ENCODE measurements around the gene COMMD4.
A peak's percentile ranks its signal among the peaks of the same experiment; 100 is the strongest.
"Not testable (repeated sequence)": the region's sequence is repeated elsewhere in the genome, so short reads cannot be mapped to it uniquely, and the experiment has no call there.

The COMMD4 gene

DNA sequence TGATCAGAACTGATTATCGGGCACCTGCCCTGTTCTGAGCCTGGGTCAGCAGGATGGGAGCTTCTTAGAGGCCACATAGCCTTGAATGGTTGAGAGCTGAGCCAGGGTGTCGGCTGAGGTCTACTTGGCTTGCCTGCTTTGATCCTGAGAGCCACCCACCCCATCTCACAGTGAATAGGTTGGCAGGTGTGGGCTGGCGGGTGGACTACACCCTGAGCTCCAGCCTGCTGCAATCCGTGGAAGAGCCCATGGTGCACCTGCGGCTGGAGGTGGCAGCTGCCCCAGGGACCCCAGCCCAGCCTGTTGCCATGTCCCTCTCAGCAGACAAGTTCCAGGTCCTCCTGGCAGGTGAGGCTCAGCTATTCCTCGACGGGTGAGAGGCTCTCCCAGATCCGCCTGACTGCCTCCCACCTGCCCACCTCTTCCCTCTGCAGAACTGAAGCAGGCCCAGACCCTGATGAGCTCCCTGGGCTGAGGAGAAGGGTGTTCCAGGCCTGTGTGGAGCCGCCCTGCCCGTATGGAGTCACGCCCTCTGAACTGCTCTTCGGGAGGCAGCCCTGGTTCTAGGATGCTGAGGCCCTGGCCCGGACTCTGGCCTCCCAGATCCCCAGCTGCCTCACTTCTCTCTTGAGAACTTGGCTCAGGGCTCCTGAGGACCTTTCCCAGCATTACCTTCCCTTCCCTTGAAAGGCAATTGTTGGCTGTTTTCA lies 3.8 kb downstream of the COMMD4 start:
- no peak overlapping the region for H3K4me3 ChIP-seq (ENCODE audit: low read depth, low read length)
- TF ChIP-seq CTCF (IDR thresholded peaks at IDR 0.05; ENCODE audit: borderline replicate concordance, insufficient read depth, low read depth, low read length), result no peak

DNA sequence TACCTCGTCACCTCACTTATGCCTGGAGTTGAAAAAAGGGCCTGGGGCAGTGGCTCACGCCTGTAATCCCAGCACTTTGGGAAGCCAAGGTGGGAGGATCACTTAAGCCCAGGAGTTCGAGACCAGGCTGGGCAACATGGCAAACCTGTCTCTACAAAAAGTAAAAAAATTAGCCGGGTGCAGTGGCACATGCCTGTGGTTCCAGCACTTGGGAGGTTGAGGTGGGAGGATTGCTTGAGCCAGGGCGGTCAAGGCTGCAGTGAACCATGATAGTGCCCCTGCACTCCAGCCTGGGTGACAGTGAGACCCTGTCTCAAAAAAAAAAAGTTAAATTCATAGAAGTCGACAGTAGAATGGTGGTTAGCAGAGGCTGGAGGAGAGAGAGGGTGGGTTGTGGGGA lies 6.4 kb downstream of the COMMD4 start:
- H3K4me3 ChIP-seq (ENCODE audit: low read depth, low read length), result no peak overlapping the region

DNA sequence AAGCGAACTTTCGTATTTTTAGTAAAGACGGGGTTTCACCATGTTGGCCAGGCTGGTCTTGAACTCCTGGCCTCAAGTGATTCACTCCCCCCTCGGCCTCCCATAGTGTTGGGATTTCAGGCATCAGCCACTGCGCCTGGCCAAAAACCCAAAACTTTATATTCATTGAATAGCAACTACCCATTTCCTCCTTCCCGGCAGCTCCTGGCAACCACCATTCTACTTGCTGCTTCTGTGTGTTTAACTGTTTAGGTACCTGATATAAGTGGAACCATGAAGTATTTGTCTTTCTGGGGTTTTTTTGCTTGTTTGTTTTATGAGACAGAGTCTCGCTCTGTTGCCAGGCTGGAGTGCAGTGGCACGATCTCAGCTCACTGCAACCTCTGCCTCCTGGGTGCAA lies 8.1 kb downstream of the COMMD4 start:
- H3K4me3 ChIP-seq (ENCODE audit: low read depth, low read length), result not testable (repeated sequence)

More for the DNA sequence above, 6.4 kb downstream of the COMMD4 start:
- no peak for TF ChIP-seq CTCF (IDR thresholded peaks at IDR 0.05; ENCODE audit: borderline replicate concordance, insufficient read depth, low read depth, low read length)

DNA sequence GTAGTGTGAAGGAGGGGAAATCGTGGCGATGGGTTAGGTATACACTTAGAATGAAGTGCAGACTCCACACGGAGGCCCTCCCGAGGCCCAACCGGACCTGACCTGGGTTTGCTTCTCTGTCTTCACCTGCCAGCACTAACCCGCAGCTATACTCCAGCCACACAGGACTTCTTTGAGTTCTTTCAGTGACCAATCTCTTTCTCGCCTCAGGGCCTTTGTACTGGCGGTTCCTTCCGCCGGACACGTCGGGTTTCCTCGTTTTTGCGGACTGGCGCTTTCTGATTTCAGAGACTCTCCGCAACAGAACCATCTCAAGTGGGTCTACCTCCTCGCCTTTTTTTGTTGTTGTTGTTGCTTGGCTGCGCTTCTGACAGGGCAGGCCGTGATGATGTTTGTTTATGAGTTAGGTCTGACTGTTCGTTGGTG lies 10.9 kb downstream of the COMMD4 start, which contains the start of gene NEIL1:
Gene NEIL1 (plus strand): TSS at position 244 of the 426 bp plus-strand sequence. CDS start 1,867 bp downstream, outside the sequence.
- TF ChIP-seq CTCF (IDR thresholded peaks at IDR 0.05; ENCODE audit: borderline replicate concordance, insufficient read depth, low read depth, low read length), result no peak
- peak within 1 kb of the TSS; percentile 61 for H3K4me3 ChIP-seq (ENCODE audit: low read depth, low read length)

DNA sequence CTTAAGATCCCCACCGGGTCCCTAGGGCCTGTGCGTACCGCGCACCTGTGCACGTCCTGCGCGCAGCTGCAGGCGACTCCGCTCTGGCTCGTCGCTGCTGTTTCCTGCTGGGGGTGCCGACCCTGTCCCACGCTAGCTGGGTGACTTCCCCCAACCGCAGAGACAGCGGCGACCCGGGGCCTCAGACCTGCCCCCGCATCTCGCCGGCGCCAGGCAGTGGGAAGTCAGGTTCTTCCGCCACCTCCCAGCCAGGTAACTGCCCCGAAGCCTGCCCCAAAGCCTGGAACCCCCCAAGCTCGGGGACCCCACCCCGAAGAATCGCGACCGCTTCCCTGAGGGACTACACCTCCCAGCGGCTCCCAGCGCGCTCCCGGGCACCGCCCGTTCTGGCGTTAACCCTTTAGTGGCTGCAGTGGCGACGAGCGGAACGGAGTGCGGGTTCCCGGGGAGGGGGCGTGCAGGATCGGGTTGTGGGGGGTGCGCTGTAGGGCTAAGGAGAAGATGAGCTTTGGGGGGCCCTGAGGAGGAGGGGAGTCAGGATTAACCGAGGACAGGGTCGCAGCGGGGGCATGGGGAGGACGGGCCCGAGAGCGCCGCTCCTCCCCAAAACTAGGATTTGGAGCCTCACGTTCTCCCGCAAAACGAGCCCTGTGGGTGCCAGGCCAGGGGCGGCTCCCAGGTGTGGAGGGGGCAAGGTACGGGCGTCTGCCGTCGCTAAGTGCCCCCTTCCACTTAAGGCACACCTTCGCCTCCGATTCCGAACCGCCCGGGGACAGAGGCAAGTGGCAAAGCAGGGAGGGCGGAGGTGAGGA lies 11.6 kb downstream of the COMMD4 start:
- TF ChIP-seq CTCF (IDR thresholded peaks at IDR 0.05; ENCODE audit: borderline replicate concordance, insufficient read depth, low read depth, low read length), result no peak
- peak overlapping the region; percentile 61 for H3K4me3 ChIP-seq (ENCODE audit: low read depth, low read length)

DNA sequence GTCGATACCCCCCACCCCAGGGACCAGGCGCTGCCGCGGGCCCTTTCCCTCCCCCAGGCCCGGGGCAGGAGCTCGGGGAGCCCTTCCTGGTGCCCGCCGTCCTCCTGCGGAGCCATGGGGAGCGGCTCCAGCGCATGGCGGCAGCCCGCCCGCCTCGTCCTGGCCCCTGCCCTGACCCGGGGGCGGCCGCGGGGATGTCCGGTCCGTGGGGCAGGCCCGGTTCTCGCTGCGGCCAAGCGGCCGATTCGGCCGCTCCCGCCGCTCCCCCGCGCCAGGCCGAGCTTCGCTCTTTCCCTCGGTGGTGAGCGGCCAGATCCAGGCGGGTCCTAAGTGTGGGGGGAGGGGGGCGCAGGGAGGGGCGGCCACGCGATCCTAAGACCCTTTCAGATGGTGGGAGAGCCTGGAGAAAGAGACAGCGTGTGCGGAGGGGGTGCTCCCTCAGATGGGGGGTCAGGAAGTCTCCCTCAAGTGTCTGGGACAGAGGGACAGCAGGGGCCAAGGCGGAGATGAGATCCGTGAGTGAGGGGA lies 12.2 kb downstream of the COMMD4 start:
- TF ChIP-seq CTCF (IDR thresholded peaks at IDR 0.05; ENCODE audit: borderline replicate concordance, insufficient read depth, low read depth, low read length), result no peak
- peak overlapping the region; percentile 61 for H3K4me3 ChIP-seq (ENCODE audit: low read depth, low read length)

- H3K4me3 ChIP-seq (ENCODE audit: low read depth, low read length), result peak overlapping the region; percentile 61
- no peak for TF ChIP-seq CTCF (IDR thresholded peaks at IDR 0.05; ENCODE audit: borderline replicate concordance, insufficient read depth, low read depth, low read length)
Measured at GRCh38 chr15:75348562-75349350, 12.9 kb downstream of the COMMD4 start.

DNA sequence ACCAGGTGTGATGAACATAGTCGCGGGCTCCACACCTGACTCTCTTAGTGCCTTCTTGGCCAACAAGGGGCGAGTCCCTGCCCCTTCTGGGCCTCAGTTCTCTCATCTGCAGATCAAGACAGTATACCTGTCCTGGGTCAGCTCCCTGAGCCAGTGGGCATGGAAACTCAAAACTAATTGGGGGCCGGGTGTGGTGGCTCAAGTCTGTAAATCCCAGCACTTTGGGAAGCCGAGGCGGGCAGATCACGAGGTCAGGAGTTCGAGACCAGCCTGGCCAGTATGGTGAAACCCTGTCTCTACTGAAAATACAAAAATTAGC lies 13.4 kb downstream of the COMMD4 start:
- not testable (repeated sequence) for H3K4me3 ChIP-seq (ENCODE audit: low read depth, low read length)
